ENCODE results near the gene ARMH4.
"Not testable (repeated sequence)": the region's sequence is repeated elsewhere in the genome, so short reads cannot be mapped to it uniquely, and the experiment has no call there.

ARMH4 gene

DNA sequence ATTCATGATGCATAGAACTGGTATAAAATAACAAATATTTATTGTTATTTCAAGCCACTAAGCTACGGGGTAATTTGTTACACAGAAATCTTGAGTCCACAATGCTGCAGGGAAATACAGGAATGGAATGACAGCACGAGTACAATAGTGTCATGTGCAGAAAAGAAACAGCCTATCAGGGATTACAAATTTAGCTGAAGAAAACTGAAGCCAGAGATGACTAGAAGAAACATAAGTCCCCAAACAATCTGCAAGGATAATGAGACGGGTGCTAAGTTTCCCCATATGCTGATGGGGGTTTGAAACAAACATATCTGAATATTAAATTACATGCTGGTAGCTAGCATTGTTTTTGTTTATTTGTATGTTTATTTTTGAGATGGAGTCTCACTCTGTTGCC is 8.9 kb downstream of the ARMH4 start:
- FAIRE-seq: no peak

DNA sequence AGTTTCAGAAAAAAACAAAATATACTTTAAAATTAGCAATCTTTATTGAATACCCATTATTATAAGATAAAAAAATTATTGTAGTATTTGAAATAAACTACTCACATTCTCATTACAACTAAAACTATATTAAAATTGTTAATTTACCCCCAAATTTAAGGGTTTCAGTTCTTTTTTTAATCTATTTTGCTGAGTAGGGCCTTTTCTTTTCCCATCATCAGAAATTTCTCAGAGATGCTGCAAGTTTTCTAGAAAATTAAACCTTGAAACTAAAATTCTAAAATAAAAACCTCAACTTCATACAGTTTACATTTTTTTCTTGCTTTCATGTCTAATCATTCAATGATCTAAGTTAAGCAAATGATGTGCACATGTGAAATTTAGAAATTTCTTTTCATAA is 10.1 kb downstream of the ARMH4 start:
- FAIRE-seq: no peak

DNA sequence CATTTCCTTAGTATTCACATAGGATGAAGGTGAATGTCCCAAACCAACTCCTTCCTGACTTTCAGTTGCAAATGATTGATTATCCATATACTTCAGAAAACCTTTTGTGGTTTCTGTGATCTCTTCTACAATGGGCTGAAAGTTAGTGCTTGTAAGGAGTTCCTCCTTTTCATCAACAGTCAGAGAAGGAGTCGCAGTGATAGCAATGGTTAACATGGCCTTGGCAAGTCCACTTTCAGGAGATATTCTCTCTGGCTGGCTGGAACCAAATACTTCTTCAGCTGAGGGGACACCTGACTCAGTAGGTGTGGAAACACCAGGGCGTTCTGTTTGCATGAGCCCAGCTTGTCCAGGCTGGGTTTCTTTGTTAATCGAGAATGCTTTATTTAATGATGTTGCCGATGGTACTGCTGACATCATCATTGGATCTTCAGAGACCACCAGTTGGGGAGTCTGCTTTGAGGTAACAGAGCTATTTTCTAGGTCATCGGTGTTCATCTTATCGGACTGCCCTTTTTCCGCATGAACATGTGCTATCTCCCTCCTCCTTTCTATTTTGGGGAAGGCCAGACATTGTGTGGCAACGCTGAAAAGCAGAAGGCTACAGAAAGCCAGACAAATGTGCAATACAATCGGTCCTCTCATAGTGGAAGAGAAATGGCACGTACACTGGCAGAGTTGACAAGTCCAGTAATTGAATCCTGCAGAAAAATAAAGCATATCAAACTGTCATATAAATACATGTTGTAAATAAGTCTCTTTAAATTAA is 13.1 kb downstream of the ARMH4 start:
- no peak for FAIRE-seq

DNA sequence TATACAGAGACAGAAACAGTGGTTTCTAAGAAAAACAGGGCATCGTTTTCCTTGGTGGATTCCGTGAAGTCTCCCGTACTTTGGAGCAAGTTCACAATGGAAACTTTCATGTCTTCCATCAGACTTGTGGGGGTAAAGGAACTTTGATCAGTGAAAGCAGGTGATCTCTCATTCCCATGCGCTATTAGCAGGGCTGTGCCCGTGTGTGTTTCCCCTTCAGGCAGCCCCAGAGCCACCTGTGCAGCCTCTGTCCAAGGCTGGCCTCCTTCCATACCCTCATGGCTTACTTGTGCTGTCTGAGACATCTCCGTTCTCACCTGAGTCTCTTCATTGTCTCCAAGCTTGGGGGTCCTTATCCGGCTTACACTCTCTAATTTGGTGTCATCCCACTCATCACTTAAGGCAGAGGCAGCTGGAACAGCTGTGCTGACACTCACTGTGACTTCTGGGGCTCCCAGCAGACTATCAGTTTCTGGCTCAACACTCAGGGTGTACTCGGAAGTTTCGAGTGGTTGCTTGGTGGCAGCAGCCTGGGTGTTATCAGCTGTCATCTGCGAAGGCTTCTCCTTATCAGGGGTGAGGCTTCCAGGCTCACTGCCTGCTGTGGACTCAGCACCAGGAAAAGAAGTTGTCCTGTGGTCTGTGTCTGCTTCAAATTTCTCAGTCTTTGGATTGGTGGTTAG is 13.8 kb downstream of the ARMH4 start:
- FAIRE-seq: no peak

DNA sequence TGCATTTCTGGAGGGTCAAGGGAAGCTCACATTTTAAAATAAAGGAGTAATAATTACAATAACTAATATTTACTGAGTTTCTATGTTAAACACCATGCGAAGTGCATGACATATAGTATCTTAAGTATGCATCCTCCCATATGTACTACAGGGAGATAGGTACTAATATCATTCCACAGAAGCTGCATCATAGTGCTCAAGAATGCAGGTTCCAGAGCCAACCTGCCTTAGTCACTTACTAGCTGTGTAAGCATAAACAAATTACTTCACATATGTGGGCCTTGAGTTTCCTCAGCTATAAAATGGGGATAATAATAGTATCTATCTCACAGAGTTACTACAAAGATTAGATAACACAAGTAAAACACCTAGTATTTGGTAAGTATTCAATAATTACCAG is 18.3 kb downstream of the ARMH4 start:
- no peak for FAIRE-seq

DNA sequence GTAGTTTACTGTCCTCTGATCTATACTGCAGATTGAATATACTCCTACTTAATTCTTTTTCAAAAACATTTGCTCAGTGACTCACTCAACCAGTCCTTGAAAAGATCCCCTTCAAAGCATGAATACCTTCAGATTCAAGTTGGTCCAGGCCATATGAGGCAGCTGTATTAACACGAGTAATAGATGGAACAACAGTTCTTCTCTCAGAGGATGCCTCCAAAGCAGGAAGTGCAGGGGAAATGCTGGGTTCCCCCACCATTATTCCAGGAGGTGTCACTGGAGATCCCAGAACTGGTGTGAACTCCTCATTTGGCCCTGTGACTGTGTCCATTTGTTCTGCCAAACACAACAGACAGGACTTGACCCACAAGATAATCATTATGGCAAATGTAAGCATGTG is 20.6 kb downstream of the ARMH4 start:
- FAIRE-seq: no peak

DNA sequence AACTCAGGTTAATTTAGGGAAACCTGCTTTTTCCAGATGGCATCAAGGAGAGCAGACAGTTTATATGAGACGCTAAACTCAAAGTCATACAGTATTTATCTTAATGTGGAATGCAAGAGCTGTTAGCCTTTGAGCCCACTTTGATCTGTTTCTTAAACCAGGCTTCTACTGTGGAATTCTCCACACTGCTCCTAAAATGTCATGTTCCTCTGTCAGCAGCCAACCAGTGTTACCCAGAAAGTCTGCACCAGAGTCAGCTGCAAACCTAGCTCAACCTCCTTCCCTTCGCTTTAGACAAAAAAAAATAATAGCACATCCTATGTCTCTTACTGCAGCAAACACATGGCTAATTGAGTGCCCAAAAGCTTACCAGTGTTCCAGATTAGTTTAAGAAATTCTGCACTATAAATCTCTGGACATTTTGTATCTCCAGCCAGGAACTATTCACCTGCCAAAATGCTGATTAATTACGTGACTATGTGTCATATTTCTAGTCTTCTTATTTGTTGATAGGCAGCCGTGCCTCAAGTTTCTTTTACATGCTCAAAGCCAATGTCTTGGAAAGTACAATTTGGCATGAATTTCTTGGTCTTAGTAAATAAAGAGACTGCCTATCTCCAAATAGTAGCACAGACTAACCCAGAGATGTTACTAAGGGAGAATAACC is 21.8 kb downstream of the ARMH4 start:
- no peak for FAIRE-seq

DNA sequence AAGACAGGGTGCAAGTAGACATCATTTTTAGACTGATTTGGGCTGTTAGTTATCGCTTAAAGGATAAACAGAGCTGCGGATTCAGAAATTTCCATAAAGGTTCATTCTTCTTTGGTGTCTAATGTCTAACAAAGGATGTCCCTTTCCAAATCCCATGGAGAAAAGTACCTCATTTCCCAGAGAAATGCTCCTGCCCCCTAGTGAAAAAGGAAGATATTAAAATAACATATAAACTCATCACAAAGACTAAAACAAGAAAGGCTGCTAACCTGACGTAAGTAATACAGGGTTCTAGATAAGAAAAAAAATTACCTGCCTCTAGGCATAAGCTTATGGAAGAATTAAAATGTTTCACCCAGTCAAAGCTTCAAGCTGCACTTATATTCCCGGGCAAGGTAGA is 22.8 kb downstream of the ARMH4 start:
- no peak for FAIRE-seq

DNA sequence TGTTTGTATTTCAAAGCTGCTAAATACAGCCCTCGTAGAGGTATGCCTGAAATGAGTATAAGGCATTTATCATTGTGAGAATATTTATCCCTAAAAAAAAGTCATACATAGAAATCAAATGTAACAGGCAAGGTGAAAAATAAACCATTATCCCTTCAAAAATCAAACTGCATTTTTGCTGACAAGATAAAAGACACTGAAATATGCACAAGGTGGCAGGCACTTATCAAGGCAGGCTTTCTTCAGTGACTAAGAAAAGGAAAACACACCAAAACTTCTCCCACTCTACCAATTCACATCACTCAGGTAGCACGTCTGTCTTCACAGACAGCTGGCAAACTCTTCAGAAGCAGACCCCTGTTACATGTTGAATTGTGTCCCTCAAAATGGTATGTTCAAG is 23.6 kb downstream of the ARMH4 start:
- FAIRE-seq: no peak

DNA sequence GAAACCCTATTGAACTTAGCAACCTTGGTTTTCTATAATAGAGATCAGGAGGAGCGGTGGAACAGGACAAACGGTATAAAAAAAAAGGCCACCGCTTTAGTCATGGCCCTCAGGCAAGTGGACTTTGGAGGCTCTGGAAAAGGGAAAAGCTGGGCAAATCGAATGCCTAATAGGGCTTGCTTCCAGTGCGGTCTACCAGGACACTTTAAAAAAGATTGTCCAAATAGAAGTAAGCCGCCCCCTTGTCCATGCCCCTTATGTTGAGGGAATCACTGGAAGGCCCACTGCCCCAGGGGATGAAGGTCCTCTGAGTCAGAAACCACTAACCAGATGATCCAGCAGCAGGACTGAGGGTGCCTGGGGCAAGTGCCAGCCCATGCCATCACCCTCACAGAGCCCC is 29.5 kb downstream of the ARMH4 start:
- FAIRE-seq: not testable (repeated sequence)

DNA sequence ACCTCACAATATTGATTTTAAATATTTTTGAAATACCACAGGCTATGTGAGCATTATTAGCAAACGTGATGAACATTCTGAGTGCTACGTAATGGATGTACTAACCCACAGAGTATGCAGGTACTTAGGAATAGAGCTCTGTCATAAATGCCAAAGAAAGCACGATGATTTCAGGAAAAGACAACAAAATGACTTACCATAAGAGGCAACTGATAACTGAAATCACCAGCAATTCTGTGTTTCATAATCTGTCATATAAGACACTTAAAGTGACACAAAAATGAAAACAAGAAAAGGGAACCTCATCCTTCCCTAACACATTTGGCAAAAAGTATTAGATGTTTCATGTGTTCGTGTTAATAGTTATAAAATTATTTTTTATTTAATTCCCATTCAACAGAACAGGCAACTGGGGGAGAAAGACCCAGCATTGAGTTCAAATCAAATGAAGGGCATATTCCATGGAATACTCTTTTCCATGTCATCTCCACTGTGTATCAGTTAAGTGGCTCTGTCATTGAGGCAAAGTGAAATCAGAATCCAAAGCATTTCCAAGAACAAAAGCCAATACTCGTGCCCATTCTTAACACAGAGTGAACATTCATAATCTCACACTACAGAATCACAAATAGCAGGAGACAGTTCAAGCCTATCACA is 30.4 kb downstream of the ARMH4 start:
- no peak for FAIRE-seq

DNA sequence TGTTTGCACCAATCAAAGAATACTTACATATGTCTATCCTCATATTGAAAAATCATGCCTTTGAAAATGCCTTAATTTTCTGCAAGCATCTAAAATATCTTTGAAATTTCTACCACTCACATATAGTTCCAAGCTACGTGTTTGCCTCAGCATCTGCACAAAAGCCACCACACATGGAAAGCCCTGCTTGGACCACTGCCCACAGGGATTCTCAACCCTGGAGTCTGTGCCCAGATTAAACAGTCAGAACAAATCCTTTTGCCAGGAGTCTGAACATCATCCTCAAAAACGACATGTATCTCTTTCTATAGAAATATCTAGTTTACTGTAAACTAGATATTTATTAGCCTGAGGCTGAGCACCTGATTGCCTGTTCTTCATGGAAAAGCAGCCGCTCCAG is 32.6 kb downstream of the ARMH4 start:
- no peak for FAIRE-seq

DNA sequence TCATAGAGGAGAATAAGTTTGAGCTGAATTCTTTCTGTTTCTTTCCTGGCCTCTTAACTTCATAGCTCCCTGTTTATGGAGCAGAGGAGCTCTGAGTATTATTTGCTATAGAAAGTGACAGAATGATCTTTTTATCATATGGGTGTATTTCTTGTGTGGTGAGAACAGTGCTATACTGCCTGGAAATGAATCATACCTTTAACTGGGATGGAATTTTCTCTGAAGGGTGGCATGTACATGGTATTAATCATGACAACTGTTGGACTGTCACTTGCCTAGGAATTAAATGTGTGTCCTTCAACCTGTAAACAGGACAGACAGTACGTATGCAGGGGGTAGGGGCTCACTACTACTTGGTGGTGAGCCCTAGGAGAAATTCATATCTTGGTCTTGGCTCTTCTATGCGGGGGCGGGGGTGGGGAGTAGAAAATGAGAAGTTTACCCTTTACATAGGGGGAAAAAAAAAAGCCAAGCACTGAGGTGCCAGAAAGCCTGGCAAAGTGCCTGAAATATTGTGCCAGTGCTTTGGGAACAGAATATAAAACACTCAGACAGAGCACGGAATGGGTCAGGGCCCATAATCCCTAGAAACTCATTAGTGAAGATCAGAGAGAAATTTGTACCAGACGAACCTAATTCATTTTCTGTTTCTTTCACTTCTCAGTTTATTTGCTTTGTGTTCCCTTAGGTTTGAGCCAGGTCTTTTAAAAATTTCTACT is 33.8 kb downstream of the ARMH4 start:
- FAIRE-seq: no peak

DNA sequence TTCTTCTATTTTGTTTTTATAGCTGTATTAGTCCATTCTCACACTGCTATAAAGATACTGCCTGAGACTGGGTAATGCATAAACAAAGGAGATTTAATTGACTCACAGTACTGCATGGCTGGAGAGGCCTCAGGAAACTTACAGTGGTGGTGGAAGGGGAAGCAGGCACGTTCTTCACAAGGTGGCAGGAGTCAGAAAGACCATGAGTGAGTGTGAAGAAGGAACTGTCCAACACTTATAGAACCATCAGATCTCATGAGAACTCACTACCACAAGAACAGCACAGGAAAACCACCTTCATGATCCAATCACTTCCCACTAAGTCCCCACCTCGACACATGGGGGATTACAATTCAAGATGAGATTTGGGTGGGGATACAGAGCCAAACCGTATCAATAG is 42.3 kb downstream of the ARMH4 start:
- no peak for FAIRE-seq

DNA sequence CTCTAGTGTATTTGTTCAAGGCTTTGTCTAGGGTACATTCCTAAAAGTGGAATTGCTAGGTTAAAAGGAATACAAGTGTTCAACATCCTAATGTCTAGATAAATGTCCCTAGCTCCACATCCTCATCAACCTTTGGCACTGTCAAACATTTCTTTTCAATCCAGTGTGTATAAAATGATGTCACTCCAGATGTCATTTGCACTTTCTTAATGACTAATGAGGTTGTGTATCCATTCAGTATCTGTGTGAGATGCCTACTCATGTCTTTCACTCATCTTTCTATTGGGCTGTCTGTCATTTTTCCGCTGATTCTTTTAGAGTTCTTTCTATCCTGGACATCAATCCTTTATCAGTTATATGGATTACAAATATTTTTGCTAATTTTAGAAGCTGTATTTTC is 43.3 kb downstream of the ARMH4 start:
- no peak for FAIRE-seq

DNA sequence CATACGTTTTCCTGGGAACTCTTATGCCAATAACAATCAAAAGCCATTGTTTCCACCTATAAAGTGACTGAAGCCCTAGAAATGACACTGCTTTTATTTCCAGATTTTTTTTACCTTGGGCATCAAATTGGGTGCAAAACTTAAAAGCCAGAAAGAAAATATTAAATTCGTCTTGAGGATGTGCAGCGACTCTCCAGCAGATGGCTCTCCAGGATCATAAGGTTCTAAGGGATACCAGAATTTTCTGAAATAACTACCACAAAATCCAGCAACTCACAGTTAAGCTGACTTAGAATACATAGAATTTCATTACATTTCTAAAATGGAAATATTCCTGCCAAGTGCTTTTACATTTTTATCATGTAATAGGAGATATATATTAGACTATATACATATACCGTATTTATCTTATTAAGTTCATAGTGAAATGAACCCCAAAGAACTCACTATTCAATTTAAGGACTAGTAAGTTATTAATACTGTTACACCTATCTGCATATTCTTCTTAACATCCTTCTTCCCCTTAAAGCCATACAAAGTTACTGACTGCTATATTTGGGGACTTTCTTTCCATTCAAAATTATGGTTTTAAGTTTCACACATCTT is 44.0 kb downstream of the ARMH4 start:
- peak; percentile 5 for FAIRE-seq

DNA sequence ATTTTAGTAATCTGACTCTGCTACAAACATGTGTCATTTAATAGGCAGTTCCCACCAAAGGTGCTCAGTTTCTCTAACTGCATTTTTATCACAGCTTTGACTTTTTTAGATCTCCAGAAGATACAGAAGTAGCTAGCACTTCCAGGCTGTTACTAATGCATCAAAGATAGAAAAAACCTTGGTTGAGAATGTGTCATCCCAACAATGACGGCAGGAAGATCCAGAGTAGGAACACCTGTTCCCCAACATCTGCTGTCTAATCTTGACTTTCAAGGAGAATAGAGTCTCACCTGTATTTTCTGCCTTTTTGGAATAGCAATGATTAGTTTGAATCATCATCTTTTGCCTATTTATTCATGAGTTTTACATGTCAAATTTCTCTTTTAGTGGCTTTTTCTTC is 45.0 kb downstream of the ARMH4 start:
- no peak for FAIRE-seq

DNA sequence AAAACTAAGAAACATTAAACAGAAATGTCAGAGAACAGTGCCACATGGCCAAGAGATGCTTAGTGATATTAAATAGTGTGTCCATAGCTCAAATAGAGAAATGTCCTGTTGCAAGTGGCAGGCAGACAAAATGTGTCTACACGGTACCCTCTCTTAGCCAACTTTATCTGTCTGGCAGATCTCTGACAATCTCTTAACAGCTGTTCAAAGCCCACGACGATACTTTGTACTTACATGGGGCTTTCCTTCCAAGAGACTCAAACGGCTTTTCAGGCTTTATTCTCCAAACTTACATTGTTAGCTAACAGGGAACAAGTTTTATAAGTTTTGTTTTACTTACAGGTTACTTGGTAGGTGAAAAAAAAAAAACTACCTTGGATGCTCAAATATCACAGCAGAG is 45.6 kb downstream of the ARMH4 start:
- no peak for FAIRE-seq

DNA sequence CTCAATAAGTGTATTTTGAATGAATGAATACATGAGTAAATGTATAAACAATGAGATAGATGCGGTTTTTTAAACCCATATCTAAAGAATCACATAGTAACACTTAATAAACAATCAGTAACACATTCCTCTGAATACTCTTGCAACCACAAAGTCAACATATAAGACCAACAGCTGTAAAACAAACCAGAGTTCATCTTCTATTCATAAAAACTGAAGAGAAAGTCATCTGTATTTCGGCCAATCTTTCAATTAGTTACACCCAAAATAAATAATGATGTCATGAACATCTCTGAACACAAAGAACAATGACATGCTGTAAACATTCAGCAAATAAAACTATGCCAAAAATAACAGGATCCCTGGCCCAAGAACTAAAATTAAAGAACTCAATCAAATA is 47.2 kb downstream of the ARMH4 start:
- no peak for FAIRE-seq

DNA sequence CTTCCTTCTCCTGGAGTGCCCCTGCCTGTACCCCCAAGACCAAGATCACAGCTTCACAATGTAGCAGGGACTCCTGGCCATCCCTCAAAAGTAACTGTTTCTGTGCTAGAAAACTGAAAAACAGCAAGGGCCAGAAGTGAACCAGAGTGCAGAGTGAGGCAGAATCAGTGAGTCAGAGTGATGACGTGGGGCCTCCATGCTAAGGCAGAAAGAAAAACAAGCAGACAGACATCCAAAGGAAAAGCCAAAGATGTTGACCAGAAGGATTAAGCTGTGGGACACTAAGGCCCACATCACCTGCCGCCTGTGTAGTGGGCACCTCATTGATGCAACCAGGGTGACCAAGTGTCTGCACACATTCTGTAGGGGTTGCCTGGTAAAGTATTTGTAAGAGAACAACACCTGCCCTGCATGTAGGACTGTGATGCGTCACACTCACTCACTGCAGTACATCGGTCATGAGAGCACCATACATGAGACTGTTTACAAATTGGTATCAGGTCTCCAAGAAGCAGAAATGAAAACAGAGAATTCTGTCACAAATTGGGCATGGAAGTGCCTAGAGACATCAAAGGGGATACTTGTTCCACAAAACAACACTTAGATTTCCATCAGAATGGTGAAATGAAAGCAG is 51.2 kb downstream of the ARMH4 start:
- no peak for FAIRE-seq

DNA sequence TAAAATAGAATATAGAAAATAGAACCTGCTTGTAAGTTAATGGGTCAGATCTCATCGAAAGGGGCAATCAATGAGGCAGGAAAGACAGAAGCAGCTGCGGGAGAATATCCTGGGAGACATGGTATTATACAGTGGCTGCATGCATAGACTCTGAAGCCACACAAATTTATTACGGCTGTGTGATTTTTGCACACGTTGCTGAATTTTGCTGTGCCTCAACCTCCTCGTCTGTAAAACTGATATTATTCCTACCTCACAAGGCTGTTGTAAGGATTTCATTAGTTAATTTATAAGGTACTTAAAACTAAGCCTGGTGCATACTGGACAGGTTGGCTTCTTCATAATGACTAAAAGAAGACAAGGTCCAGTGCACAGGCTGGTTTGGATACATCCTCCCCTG is 52.3 kb downstream of the ARMH4 start:
- no peak for FAIRE-seq

DNA sequence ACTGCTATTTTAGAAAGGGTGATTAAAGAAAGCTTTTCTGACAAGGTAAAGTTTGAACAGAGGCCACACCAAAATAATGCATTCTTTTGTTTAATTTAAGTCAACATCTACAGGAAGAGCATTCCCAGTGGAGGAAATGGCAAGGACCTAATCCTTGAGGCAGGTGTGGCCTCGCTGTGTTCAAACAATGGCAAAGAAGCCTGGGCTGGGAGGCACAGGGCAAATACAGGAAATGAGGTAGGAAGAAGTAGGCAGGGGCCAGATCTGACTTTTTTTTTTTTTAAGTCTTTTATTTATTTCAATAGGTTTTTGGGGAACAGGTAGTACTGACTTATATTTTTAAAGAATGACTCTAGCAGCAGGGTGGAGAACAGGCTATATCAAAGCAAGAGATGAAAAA is 53.5 kb downstream of the ARMH4 start:
- FAIRE-seq: no peak
